G401.6 (cell line): Measurements from ENCODE around the gene NUP205.

Experiments used
- FAIRE-seq: peaks from 2 replicates; lab custom pipeline; 2012; peaks lifted over from hg19 to GRCh38; lab: Jason Lieb, UNC

Gene NUP205, protein sequence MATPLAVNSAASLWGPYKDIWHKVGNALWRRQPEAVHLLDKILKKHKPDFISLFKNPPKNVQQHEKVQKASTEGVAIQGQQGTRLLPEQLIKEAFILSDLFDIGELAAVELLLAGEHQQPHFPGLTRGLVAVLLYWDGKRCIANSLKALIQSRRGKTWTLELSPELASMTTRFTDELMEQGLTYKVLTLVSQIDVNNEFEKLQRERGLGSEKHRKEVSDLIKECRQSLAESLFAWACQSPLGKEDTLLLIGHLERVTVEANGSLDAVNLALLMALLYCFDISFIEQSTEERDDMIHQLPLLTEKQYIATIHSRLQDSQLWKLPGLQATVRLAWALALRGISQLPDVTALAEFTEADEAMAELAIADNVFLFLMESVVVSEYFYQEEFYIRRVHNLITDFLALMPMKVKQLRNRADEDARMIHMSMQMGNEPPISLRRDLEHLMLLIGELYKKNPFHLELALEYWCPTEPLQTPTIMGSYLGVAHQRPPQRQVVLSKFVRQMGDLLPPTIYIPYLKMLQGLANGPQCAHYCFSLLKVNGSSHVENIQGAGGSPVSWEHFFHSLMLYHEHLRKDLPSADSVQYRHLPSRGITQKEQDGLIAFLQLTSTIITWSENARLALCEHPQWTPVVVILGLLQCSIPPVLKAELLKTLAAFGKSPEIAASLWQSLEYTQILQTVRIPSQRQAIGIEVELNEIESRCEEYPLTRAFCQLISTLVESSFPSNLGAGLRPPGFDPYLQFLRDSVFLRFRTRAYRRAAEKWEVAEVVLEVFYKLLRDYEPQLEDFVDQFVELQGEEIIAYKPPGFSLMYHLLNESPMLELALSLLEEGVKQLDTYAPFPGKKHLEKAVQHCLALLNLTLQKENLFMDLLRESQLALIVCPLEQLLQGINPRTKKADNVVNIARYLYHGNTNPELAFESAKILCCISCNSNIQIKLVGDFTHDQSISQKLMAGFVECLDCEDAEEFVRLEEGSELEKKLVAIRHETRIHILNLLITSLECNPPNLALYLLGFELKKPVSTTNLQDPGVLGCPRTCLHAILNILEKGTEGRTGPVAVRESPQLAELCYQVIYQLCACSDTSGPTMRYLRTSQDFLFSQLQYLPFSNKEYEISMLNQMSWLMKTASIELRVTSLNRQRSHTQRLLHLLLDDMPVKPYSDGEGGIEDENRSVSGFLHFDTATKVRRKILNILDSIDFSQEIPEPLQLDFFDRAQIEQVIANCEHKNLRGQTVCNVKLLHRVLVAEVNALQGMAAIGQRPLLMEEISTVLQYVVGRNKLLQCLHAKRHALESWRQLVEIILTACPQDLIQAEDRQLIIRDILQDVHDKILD (N-terminal part only)

DNA sequence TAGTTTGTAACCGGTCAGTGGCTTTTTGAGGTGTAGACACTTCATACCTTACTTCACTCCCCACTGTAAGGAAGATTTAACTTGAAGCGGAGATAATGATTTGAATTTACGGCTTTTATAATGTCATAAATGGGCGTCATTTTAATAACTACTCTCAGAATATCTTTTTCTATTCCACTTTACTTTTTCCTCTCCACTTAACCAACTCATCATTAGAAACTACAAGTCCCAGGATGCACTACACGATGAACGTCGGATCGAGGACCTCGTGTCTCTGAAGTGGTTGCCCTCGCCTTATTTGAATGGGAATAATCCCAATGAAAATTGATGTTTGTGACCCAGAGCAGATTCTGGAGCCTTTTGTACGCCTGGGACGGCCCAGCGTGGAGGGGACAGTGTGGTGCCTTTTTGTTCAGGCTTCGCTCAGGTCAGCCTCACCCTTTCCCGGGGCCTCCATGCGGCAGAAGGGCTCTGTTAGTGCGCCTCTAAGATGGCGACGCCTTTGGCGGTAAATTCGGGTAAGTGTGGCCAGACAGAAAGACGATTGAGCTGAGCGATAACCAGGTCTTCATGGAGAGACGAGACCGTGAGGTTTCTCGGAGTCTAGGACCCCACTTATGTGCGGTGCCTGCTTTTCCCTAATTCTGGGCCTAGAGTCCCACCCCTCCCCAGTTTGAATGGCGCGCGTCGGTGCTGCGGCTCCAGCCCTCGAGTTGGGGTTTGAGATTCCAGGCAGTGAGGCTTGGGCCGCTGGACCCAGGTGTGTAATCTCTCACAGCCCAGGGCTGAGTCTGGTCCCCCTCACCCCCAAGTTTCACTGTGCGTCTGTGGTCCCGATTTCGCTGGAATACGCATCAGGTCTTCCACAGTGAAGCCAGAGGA, at the start of gene NUP205:
Gene NUP205, plus strand, starts transcription at position 463 of the 882 bp plus-strand sequence. Its CDS starts 28 bp downstream, at position 491.
- peak; percentile 88 for FAIRE-seq

DNA sequence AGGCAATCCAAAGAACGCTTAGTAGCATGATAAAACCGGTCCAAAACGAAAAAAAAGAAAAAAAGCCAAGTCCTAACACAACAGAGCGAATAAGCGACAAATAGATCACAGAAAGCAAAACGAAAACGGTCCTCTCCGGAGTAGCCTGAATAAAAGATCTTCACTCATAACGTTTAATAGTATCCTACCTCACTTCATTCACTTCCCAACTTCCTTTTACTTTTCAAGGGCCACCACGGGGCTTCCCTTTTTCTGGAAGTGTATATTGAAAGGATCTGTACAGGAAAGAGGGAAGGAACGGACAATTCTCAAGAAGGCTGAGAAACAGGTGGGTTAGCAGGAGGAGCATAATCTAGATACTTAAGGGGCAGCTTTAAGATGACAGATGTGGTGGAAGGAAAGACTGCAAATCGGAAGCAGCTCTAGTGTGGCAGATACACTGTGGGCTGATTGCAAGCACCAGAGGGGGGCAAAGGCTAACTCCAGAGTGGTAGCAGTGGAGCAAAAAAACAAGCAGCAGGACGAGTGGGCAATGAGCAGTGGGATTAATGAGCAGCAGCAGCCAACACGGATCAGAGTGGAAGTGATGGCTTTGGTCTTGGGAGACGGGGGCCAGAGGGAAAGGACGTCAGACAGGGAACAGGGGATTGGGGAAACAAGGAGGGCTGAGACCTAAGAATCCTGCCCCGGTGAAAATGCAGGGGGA, 48.7 kb upstream of the NUP205 start:
- FAIRE-seq: no peak

GRCh38 chr7:135509589-135509838, 48.2 kb upstream of the NUP205 start:
- FAIRE-seq: no peak

DNA sequence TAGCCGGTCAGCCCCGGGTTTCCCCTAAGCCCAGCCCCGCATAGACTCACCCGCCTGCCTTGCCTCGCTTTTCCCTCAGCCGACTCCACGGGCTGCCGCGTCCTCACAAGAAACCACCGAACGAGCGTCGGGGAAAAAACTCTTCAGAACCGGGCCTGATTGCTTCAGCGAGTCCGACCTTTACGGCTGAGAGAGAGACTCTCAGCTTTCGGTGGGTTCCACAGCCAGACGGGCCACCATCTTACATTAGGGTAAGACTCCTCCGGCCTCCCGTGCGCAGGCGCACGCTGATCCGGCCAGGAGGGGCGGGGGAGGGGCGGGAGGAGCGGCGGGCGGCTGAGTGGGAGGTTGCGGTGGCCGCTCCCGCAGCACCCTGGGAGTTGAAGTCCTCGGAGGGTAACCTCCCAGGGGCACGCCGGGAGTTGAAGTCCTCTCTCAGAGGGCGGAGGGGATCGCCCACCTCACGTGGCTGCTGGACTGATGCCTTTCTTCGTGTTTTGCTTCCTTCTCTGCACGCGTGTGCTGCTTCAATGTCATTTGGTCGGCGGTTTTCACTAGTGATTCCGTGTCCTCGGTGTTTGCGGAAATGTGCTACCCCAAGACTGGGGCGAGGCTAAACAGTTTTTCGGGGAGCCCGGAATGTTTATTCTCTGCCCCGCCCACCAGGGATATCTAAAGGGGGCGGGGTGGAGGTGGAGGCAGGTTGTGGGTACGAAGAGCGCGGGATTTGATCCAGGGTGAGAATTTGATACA, 47.7 kb upstream of the NUP205 start, which contains the start of gene CNOT4:
Gene CNOT4, minus strand, starts transcription at position 264 of the 753 bp plus-strand sequence. CDS start 71,771 bp downstream, outside the sequence.
- no peak for FAIRE-seq

GRCh38 chr7:135510592-135511183, 47.0 kb upstream of the NUP205 start:
- FAIRE-seq: no peak

DNA sequence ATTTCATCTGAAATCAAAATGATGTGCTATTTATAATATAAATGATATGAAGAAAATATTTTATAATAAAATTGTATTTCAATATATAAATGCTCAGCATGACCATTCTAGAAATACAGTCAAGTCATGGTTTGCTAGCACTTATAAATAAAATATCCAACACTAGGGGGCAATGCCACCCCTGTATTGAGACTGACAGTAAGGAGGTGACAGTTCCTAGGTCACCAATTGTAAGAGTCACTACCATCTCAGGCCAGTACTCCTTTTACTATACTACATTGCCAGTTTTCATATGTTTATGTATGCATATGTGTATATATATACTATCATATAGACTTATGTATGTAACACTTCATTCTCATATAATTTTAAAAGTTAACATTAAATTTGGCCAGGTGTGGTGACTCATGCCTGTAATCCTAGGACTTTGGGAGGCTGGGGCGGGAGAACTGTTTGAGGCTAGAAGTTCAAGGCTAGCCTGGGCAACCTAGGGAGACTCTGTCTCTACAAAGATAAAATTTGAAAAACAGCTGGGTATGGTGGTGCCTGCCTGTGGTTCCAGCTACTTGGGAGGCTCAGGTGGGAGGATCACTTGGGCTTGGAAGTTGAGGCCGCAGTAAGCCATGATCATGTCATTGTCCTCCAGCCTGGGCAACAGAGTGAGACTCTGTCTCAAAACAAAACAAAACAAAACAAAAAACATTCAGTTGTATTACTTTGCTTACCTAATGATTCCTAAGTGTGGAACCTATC, 45.4 kb upstream of the NUP205 start:
- peak; percentile 89 for FAIRE-seq

DNA sequence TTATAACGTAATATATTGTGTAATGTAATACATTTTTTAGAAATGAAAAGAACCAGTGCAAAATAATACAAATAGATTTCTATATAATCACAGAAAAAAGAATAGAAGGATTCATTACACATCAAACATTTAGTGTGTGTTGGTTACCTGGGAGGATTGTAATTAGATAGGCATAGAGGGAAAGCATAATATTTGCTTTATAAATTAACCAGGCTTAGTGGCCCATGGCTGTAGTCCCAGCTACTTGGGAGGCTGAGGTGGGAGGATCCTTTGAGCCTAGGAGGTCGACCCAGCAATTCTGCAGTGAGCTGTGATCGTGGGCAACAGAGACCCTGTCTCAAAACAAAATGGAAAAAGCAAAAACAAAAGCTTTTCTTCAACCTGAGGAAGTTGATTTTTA, 42.9 kb upstream of the NUP205 start:
- no peak for FAIRE-seq

- FAIRE-seq: no peak
Observed at GRCh38 chr7:135517060-135517459, 40.7 kb upstream of the NUP205 start.

- FAIRE-seq: no peak
Observed at GRCh38 chr7:135518748-135519147, 39.0 kb upstream of the NUP205 start.

GRCh38 chr7:135519233-135519688, 38.5 kb upstream of the NUP205 start:
- FAIRE-seq: no peak

DNA sequence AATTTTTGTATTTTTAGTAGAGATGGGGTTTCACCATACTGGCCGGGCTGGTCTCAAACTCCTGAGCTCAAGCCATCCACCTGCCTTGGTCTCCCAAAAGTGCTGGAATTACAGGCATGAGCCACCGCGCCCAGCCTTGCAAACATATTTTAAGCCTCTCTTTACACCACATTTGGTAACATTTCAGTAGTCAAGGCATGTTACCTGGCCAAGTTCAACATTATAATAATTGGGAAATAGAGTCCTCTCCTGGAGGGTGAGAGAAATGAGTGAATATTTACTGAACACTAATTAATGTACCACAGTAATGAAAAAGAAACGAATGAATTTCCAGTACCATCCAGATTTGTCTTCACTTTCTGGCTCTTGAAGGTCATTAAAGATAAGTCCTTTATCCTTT, 37.8 kb upstream of the NUP205 start:
- no peak for FAIRE-seq

DNA sequence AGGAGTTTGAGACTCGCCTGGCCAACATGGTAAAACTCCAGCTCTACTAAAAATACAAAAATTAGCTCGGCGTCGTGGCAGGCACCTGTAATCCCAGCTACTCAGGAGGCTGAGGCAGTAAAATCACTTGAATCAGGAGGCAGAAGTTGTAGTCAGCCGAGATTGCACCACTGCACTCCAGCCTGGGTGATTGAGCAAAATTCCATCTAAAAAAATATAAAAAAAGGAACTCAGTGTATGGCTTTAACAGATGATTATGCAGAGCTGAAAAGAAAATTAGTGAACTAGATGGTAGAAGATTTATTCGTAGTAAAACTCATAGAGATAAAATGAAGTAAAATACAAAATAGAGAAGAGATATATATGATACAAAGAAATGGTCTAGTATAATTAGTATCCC, 35.2 kb upstream of the NUP205 start:
- FAIRE-seq: no peak

DNA sequence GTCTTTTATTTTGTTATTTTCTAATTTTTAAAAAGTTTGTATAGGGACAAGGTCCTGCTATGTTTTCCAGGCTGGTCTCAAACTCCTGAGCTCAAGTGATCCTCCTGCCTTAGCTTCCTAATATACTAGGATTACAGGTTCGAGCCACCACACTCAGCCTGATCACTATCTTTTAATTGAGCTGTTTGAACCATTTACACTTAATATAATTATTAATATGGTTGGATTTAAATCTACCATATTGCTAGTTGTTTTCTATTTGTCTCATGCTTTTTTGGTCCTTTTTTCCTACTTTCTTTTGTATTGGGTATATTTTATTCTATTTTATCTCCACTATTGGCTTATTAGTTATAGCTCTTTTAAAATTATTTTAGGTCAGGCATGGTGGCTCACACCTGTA, 34.6 kb upstream of the NUP205 start:
- FAIRE-seq: peak; percentile 37

- FAIRE-seq: no peak
Observed at GRCh38 chr7:135525426-135525825, 32.3 kb upstream of the NUP205 start.

- no peak for FAIRE-seq
Observed at GRCh38 chr7:135527025-135527424, 30.7 kb upstream of the NUP205 start.

- FAIRE-seq: no peak
Observed at GRCh38 chr7:135536150-135536549, 21.6 kb upstream of the NUP205 start.

DNA sequence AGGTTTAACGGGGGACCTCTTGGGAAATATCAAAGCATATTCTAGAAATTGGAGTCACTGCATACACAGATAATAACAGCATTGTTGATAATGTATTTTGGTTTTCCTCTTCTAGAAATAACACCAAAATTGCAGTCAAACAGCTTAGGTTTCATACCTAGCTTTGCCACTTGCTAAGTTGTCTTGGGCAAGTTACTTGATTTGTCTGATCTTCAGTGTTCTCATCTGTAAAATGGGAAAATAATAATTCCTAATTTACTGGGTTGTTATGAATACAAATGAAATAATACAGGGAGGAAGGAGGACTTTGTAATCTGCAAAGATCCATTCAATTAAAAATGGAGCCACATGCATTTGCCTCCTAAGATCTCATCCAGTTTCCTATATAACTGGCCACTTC, 20.3 kb upstream of the NUP205 start:
- FAIRE-seq: no peak

DNA sequence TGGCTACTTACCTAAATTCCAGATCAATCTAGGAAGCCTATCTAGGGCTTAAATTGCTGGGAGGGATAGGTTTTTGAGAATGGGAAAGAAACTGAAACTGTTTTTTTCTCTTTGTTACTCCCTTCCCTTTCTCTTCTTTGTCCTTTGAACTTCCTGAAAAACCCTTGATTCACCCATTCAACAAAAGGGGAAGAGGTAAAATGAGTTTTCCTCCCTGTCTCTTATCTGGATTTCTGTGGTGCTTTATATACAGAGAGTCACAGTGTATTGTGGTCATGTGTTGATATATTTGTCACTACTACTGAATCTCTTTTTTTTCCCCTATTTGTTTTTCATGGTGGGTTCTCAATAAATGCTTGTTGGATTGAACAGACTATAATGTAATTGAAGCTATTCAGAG, 19.8 kb upstream of the NUP205 start:
- no peak for FAIRE-seq

DNA sequence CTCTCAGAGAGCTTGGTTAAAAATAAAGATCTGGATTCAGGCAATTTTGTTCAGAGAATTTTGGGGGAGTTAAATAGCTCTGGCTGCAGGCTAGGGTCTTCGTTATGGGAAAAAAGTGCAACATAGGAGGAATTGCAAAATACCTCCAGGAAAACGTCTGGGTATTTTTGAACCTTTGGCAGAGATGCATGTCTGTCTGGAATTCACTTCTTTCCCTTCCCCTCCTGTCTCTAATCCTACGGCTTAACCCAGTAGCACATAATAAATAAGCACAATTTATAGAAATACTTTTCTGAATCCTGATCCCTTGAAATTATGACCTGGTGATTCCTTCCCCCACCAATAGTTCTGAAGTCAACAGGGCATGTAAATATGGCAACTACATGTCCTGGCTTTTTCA, 19.3 kb upstream of the NUP205 start:
- no peak for FAIRE-seq
